H1 (cell line): Measurements from ENCODE around the gene ROR1. TPM values are rescaled to one million over a fixed set of nuclear protein-coding genes. Genes with fewer than 3 reads are reported as not detected.

Source experiments
- KDM4A ChIP-seq: IDR thresholded peaks from one replicate; pipeline ENCODE4 v1.7.1; 2012; ENCODE audit warnings: low read depth, mild to moderate bottlenecking, moderate library complexity, low read length, inconsistent platforms; ENCODE audit not compliant: severe bottlenecking
- polyA plus RNA-seq, 7 experiments: library from polyadenylated mRNA; depleted of rRNA in 3 of 7; stranded (reverse) in 5 of 7; unstranded in 2 of 7; fragments of >200 nt in 5 of 7; fragments of 200-250 nt in 2 of 7; gene quantifications; 1 replicate in 5 of 7; 2 replicates in 1 of 7; 4 replicates in 1 of 7; pipeline versions ENCODE4 v1.2.1 to v1.2.3, GENCODE V29; 2011 to 2013; ENCODE audit warnings: missing spikeins in 2 of 7, mixed read lengths in 2 of 7
- total RNA-seq: library from RNA; stranded (reverse); fragmentation: NEBNext Ultra II Directional; extraction: Animal tissue kit (Norgen Biotek cat#: 25700); gene quantifications from 2 replicates; pipeline ENCODE4 v1.2.1, GENCODE V29; 2021

The ROR1 gene
- total and polyA plus RNA-seq, 2 of the 8 experiments (the other 6 are each of a cell fraction or from before 2014, with no cell fraction given): 33.6 to 73.6 TPM

DNA sequence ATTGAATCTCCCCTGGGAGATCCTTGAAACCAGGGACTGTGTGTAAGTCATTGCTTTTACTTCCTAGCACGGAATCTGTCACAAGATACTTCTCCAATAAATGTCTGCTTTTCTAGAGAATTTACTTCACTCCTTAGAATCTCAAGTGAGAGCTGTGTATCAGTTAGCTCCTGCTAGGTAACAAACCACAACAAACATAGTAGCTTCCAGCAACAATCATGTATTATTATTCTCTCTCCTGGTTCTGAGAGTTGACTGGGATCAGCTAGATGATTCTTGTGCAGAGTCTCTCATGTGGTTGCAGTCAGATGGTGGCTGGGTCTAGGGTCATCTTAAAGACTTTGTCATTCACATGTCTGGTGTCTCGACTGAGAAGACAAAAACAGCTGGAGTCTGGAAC lies 262.7 kb downstream of the ROR1 start (continued):
- no peak for TF ChIP-seq KDM4A
